Activated CD4-positive, alpha-beta T cell treated with anti-CD3 and anti-CD28 coated beads, Interleukin-10, Interleukin-2, amounts not matched to agents 100 ng/mL and 50 ng/mL, durations not matched to agents 16 hours and 8 hours (primary cell): ENCODE data around the gene SPINK1.
"Not testable (repeated sequence)": the region's sequence is repeated elsewhere in the genome, so short reads cannot be mapped to it uniquely, and the experiment has no call there.

ENCODE experiments used
- DNase-seq: peaks from one replicate; pipeline ENCODE4 v3.0.0-alpha.2; 2020

The SPINK1 gene, protein sequence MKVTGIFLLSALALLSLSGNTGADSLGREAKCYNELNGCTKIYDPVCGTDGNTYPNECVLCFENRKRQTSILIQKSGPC

DNA sequence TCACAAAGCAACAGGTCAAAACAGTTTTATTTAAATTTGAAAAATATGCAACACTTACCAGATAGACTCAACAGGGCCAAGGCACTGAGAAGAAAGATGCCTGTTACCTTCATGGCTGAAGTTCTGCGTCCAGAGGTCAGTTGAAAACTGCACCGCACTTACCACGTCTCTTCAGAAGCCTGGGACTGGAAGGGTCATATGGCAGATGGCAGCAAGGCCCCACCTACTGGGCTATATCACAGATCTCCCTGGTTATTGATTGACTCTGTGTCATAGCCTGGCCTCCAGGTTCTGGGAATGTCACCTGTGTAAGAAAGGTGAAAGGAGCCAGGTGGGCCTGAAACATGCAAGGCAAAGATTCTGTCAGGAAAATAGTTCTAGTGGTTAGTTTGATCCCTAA lies at the start of gene SPINK1:
TSS of gene SPINK1 (minus strand) at position 207 of the 400 bp plus-strand sequence. CDS start at position 113, 94 bp downstream.
- DNase-seq: no peak

DNA sequence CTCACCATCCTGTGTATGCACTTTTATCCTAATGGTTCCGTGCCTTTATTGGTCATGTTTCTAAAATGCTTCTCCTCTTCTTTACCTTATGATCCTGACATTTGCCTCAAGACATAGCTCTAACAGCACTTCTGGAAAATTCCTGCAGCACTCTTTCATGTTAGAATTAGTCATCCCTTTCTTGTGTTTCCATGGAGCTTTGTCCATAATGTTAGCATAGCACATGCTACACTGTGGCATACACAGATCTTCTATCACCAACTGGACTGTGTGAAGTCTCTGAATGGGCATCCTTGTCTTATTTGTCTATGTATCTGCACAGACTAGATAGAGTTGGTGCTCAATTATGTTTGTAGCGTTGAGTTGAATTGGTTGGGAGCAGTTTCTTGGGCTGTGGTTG lies 49.0 kb upstream of the SPINK1 start:
- DNase-seq: no peak

DNA sequence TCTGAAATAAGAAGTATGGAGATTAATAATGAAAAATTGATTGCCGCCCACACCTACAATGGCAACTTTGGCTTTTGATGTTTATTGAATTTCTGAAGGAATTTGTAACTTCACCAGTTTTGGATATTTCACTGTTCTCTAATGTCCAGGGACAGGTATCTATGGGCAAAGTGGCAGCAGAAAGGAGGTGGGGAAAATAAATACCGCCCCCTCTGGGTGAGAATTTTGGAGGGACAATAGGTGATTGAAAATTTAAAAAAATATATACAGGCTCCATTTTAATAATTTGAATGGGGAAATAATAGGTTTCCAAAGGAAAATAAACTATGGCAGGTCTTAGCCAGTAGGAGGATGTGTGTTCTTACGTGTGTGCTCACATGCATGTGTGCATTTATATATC lies 48.3 kb upstream of the SPINK1 start:
- DNase-seq: no peak

DNA sequence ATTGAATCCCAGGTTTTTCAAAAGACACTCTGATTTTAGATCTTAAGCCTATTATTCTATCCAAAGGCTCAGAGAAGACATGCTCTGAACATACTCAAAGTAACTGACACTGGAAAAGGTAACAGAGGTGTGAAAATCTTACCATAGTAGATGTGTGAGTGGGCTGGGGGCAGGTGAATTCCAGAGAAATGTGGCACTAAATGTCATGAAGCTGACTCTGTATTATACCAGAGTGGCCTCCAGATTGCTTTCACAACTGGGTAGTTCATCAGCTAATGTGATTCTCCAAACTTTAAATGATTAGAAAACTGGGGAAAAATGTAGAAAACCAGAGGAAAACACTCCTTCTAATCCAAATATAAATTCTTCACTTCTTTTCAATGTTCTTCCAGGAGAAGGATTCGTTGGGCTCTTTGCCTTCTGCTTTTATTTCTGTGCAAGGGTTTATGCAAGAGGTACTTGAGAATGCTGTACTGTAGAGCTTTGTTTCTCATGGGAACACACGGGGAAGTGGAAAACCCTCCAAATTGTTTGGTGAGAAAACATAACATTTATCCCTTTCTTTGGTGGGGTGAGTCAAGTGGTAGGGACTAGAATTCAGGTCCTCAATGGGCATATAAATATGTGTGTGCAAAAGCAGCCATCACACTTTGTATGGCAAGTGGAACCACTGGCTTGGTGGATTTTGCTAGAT lies 46.7 kb upstream of the SPINK1 start, which contains the start of gene SCGB3A2:
TSS of gene SCGB3A2 (plus strand) at position 646 of the 694 bp plus-strand sequence. CDS start 93 bp downstream, outside the sequence.
- no peak for DNase-seq

DNA sequence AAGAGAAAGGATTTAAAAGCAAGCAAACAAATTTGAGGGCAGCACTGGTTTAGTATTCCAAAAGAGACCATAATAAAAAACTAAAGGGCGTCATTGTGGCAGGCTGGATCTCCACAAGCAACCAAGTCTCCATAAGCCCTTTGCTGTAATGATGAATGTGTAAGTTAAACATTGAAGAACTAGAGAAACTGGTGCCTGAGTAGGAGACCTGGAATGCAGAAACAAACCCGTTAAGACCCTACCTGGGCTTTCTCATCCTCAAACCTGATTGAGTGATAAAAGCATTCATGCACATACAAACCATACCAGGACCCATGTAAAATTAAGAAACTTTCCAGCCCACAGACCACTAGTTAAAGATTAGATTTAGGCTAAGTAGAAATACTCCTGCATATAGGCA lies 45.2 kb upstream of the SPINK1 start:
- DNase-seq: no peak

DNA sequence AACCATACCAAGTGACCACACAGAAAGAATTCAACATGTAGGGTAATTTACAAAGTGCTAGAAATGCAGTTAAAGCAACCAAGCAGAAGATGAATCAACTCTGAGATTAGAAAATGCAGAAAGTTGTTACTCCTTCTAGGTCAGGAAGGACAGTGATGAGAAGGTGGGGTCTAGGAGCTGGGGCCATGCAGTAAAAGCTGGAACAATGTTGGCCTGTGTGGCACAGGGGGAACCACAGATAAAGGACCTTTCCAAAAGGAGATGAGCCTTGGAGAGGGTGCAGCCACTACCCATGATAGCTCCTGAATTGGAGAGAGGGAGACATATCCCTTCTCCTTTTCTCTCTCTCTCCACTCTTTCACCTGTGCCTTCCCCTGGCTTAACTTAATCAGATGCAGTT lies 44.7 kb upstream of the SPINK1 start:
- DNase-seq: no peak

DNA sequence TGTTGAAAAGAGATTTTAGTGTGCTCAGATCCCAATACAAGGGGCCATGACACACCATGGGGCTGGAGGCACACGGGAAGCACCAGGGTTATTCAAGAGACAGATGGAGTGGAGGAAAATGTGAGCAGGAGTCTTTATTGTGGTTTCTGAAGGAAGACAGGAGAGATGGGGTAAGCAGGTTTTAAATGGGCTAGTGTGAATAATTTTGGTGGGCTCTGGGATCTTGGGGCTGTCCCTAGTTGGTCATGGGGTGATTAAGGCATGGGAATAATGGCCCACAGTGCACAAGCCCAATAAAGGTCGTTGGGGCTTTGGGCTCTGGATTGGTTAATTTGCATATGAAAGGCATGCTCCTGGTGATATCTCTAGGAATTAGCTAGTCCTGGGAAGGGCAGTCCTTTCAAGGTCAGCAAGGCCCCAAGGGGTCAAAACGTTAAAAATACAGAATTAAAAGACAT lies 43.5 kb upstream of the SPINK1 start:
- no peak for DNase-seq

DNA sequence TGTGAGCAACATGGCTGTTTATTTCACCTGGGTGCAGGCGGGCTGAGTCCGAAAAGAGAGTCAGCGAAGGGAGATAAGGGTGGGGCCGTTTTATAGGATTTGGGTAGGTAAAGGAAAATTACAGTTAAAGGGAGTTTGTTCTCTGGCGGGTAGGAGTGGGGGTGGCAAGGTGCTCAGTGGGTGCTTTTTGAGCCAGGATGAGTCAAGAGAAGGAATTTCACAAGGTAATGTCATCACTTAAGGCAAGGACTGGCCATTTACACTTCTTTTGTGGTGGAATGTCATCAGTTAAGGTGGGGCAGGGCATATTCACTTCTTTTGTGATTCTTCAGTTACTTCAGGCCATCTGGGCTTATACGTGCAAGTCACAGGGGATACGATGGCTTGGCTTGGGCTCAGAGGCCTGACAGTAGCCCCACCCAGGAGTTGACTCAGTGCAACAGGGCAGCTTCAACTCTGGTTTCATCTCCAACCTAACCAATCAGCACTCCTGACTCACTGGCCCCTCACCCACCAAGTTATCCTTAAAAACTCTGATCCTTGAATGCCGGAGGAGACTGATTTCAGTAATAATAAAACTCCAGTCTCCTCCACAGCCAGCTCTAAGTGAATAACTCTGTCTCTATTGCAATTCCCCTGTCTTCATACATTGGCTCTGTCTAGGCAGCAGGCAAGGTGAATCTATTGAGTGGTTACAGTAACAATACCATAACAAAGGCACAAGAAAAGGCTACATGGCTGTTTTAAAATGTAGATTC lies 42.8 kb upstream of the SPINK1 start:
- DNase-seq: not testable (repeated sequence)

DNA sequence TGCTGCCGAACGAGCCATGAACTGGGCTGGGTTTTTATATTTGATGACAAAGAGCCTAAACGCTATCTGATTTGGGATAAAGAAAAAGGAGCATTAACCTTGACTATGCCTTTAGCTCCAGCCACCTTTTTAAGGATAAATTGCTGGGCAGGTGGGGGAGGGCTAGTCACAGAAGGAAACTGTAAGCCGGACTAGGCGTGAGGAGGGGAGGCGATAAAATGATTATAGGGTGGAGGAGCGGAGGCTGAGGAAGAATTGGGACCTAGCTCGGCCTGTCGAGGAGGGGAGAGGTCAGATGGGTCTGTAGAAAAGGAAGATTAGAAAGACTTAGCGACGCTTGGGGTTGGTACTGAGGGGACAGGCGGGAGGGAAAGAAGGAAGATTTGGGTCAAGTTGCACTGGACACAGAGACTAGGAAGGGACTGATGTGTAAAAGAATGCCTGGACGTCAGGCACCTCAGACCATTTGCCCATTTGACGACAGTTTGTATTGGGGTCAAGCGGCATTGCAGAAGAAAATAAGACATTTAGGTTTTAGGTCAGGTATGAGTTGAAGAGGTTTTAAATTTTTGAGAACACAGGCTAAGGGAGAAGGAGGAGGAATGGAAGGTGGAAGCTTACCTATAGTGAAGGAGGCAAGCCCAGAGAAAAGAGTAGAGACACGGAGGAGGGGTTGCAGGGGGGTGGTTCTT lies 41.4 kb upstream of the SPINK1 start:
- DNase-seq: not testable (repeated sequence)

DNA sequence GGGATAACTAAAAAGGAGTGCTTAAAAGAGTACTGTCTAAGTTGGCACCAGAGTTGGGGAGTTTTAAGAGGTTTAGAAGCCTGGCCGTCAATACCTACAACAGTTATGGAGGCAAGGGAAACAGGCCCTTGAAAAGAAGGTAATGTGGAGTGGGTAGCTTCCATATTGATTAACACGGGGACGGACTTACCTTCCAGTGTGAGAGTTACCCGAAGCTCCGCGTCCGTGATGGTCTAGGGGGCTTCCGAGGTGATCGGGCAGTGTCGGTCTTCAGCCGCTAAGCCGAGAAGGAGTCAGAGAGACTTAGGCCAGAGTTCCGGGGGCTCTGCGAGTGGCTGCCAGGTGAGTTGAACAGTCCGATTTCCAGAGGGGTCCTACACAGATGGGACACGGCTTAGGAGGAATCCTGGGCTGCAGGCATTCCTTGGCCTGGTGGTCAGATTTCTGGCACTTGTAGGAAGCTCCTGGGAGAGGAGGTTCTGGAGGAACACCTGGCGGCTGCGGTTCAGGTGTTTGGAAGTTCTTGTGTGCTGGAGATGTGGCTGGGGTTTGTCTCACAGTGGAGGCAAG lies 40.6 kb upstream of the SPINK1 start:
- not testable (repeated sequence) for DNase-seq

DNA sequence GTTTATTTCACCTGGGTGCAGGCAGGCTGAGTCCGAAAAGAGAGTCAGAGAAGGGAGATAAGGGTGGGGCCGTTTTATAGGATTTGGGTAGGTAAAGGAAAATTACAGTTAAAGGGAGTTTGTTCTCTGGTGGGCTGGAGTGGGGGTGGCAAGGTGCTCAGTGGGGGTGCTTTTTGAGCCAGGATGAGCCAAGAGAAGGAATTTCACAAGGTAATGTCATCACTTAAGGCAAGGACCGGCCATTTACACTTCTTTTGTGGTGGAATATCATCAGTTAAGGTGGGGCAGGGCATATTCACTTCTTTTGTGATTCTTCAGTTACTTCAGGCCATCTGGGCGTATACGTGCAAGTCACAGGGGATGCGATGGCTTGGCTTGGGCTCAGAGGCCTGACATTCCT lies 38.4 kb upstream of the SPINK1 start:
- not testable (repeated sequence) for DNase-seq

DNA sequence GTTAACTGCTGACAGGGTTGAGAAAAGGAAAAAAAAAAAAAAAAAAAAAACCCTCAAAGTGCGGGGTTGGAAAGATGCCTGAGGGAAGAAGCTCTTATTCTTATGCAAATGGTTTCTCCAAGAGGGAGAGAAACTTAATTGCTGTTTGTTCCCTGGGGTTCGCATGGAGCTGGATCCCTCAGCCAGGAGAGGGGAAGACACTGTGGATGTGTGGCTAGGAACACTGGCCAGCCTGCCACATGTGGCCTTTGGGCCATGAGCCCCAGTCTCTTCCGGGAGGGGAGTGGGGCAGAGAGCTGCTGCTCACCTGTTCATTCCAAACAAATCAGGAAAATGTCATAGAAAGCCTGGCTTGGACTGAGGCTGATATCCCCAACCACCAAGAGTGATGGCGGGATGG lies 37.6 kb upstream of the SPINK1 start:
- no peak for DNase-seq

DNA sequence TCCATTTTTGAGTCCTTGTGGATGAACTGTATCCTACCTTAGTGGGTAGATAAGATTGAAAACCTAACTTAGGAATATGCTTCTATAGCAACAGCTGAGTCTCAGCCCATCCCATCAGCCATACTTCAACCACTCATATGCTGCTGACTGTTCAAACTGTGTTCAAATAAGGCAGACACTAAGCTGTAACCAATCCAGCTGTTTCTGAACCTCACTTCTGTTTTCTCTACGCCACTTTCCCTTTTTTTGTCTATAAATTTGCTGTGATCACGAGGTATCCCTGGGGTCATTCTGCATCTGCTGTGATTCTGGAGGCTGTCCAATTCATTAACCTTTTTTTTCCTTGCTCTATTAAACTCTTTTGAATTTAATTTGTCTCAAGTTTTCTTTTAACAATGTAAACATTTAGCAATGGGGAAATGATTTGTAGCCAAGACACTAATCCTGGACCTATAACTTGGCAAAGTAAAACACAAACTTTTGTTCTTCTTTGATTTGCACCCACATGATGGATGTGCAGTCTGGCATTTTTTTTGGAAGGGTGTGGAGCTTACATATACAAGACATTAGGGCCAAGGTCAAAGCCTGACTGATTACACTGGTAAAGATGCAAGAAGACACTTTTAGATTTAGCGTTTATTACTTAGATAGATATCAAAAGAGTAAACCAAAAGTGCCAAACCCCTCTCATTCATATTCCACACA lies 32.1 kb upstream of the SPINK1 start:
- DNase-seq: no peak

DNA sequence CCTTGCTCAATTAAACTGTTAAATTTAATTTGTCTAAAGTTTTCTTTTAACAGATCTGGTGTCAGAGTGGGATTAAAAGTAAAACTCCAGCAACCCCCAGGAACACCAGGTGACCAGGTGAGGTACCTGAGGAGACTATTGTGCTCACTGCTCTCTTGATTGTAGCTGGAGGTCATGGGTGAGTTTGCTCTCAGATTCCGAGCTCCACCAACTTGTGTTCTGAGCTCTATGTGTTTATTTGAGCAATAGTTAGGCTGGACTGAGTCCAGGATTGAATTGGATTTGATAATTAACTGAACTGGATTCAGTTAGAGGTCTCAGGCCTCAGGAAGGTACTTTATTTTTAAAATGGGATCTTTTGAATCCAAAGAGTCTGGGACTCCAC lies 29.2 kb upstream of the SPINK1 start:
- no peak for DNase-seq

DNA sequence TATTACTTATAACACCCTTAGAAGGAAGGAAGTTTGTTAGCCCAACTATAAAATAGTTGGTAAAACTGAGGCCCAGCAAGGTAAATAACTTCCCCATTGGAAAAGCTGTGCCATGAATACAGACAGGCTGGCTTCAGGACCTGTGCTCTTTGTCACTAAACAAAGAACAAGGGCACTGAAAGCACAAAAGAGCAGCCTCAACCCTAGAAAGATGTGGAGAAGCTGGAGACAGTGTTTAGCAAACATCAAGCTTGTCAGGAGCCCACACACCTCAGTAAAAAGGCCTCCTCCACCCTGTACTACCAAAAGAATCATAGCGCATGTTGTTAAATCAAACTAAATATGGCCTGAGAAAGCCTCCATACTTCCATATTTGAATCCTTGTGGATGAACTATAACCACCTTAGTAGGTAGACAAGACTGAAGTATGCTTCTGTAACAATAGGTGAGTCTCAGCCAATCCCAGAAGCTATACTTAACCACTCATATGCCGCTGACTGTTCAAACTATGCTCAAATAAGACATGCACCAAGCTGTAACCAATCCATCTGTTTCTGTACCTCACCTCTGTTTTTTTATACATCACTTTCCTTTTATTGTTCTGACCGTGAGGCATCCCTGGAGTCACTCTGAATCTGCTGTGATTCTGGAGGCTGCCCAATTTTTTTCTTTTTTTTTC lies 28.6 kb upstream of the SPINK1 start:
- no peak for DNase-seq

DNA sequence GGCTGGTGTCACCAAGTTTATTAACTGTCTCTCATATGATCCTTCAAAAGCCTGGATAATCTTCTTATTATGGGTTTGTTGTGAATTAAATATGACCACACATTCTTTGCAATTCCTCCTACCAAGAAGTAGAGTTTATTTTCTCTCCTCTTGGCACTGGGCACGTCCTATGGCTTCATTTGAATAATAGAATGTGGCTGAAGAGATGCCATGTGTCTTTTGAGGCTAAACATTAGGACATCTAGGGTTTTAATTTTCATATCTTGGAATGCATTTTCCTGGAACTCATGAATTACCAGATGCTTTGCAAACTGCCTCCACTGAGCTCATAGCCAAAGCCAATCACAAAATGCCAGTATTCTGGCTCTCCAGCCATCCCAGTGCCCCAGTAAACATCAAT lies 27.1 kb upstream of the SPINK1 start:
- no peak for DNase-seq

DNA sequence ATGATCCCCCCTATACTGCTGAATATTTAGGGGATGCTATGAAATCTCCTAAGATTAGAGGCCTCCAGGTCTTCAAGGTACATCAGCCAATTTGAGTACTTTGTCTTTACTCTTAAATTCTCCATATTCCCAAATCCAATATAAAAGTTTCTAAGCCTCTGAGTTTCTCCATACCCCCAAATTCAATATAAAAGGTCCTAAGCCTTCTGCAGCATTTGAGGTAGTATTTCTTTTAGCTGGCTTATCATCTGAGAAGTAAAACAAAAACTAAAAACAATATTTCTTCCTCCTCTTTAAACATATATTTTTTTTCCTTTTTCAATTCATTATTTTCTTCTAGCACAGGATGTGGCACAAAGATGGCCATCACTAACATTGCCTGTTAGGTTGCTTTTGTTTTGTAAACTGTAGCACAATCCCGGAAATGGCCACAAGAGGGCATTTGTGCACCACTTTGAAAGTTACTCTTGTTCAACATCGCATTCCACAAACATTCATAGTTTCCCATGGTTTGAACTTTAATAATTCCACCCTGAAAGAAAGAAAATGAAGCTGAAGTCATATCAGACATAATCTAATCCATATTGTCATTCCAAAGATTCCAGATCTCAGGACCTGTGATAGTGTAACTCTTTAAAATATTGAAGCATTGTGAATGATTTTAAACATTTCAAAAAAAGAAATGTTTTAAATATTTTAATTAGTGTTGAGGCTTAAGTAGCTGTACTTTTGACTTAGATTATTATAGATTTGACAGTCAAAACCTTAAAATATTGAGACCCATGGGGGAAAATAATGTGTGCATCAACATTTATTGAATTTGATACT lies 26.0 kb upstream of the SPINK1 start:
- peak; percentile 52 for DNase-seq

DNA sequence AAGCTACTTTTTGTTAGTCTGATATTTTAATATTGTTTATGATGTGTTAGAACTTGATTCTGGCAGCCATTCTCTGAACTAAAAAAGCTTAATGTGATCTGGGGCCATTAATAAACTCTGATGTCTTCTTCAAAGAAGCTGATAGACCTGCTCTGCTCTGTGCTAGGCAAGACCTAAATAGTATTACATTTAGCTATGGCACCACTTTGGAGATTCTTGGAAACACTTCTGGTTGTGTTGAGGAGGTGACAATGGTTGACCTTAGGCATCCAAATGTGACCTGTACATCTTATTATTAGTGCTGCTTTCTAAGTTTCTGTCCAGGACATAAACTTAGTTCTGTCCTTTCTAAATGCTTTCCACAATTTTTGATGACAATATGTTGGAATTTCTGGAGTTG lies 25.3 kb upstream of the SPINK1 start:
- no peak for DNase-seq

DNA sequence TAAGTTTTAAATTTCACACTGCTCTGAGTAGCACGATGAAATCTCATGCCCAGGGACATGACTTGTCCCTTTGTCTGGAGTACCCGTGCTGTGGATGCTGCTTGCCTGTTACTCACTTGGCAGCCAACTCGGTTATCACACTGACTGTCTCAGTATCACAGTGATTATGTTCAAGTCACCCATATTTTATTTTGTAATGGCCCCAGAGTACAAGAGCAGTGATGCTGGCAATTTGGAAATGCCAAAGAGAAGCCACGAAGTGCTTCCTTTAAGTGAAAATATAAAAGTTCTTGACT lies 24.3 kb upstream of the SPINK1 start:
- DNase-seq: no peak

DNA sequence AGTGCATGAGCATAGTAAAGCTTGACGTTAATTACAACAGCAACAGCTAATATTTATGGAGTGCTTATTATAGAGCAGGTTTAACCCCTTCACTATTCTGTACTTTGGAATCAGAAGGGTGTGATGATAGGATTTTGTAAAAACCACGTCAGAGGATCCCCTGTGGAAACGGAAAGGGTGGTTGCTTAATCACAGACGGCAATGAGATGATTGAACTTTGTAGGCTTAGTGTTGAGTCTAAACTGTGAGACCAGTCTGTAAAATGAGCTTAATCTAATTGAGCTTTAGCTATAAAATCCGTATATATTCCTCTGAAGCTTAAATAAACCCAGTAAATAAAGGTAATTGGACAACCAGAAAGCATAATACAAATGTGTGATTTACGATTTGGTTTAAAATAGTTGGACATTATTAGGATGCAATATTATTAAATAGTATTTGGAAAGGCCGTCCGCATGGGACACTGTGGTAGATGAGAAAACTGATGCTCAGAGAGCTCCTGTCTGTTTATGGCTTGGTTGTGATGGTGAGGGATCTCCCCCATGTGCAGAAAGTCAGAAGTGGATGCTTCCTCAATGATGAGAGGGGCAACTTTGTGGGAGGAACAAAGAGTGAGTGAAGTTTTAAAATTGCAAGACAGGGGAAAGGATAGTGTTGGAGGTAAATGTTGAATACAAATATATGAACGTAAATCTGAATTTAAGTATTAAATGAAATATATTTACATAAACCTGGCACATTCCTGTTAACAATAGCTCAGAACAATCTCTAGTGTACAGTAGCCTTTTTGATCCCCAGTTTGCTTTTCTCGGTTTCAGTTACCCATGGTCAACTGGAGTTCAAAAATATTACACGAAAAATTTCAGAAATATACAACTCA lies 23.7 kb upstream of the SPINK1 start:
- no peak for DNase-seq
